ENCODE measurements around the gene BTF3.

DNA sequence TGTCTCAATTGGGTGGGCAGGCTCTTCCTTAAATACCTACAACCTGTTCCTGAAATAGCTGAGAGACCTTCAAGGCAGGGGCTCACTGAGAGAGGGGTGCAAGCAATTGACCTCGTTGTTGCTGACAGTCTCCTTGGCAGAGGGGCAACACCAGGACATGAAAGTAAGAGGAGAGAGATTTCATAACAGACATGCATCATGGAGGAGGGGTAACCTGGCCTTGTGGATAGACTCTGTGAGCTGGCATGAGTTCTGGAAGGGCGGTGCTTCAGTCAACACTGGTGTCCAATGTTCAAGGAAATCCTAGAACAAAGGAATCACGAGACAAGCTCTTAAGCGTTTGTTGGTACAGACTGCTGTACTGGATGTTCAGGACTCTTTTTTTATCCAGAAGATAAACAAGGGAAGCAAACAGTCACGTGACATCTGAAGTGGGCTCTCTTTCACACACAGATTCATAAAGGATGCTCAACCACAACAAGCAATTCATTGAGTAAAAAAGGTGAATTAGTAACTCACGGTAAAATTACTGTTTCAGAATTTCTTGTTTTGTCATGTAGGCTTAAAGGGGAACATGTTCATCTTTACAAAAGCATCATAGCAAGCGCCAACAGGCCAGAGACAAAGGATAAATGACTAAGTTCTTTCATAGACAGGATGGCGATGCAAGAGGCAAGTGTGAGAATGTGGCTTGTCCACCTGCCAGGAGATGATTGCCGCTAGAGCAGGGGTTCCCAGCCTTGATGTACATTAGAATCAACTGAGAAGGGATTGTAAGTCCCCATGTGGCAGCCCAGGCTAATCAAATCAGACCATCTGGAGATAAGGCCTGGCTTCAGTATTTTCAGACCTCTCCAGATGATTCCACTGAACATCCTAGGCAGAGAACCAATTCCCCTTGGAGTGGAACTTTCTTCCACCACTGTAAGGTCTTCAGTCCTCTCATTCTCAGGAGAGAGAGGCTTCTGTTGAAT is 46.5 kb downstream of the BTF3 start:
- no peak for TF ChIP-seq POLR2A (IDR thresholded peaks at IDR 0.05)
- TF ChIP-seq, protein P1, sequence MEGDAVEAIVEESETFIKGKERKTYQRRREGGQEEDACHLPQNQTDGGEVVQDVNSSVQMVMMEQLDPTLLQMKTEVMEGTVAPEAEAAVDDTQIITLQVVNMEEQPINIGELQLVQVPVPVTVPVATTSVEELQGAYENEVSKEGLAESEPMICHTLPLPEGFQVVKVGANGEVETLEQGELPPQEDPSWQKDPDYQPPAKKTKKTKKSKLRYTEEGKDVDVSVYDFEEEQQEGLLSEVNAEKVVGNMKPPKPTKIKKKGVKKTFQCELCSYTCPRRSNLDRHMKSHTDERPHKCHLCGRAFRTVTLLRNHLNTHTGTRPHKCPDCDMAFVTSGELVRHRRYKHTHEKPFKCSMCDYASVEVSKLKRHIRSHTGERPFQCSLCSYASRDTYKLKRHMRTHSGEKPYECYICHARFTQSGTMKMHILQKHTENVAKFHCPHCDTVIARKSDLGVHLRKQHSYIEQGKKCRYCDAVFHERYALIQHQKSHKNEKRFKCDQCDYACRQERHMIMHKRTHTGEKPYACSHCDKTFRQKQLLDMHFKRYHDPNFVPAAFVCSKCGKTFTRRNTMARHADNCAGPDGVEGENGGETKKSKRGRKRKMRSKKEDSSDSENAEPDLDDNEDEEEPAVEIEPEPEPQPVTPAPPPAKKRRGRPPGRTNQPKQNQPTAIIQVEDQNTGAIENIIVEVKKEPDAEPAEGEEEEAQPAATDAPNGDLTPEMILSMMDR (IDR thresholded peaks at IDR 0.05), result no peak

All from testis (tissue), 2 donors.